MM.1S (cell line): ENCODE data around the gene CNN3.

Experiments used
- DNase-seq: peaks from one replicate; pipeline ENCODE4 v3.0.0-alpha.2; 2015
- H2AFZ ChIP-seq: fragments of 300-600 bp; sonication (generic); 2 replicates; pipeline ENCODE4 v1.6.0; 2016; ENCODE audit warnings: antibody characterized with exemption, low read length
- H3F3A ChIP-seq: fragments of 300-600 bp; sonication (generic); 2 replicates; pipeline ENCODE4 v1.6.1; 2016; ENCODE audit warnings: mild to moderate bottlenecking, antibody characterized with exemption, low read length, moderate library complexity, mixed read lengths; ENCODE audit not compliant: insufficient read depth
- H3K27ac ChIP-seq: fragments of 300-600 bp; sonication (generic); 2 replicates; pipeline ENCODE4 v1.5.1; 2016; ENCODE audit warnings: mild to moderate bottlenecking, low read length
- H3K27me3 ChIP-seq: fragments of 300-600 bp; sonication (generic); replicated peaks from 2 replicates; pipeline ENCODE4 v1.6.0; 2016; ENCODE audit warnings: low read length; ENCODE audit not compliant: insufficient read depth
- H3K36me3 ChIP-seq: fragments of 300-600 bp; sonication (generic); replicated peaks from 2 replicates; pipeline ENCODE4 v1.6.1; 2016; ENCODE audit warnings: mild to moderate bottlenecking, low read length, mixed read lengths; ENCODE audit not compliant: insufficient read depth
- H3K4me1 ChIP-seq: fragments of 300-600 bp; sonication (generic); 2 replicates; pipeline ENCODE4 v1.6.1; 2016; ENCODE audit warnings: low read length, mixed read lengths
- H3K4me2 ChIP-seq: fragments of 300-600 bp; sonication (generic); 2 replicates; pipeline ENCODE4 v1.6.0; 2016; ENCODE audit warnings: low read depth, low read length
- H3K4me3 ChIP-seq: fragments of 300-600 bp; sonication (generic); 2 replicates; pipeline ENCODE4 v1.5.1; 2016; ENCODE audit warnings: low read length, mixed read lengths
- H3K79me2 ChIP-seq: fragments of 300-600 bp; sonication (generic); 2 replicates; pipeline ENCODE4 v1.6.1; 2016; ENCODE audit warnings: mixed run types, low read length, mixed read lengths
- H3K9ac ChIP-seq: fragments of 300-600 bp; sonication (generic); 2 replicates; pipeline ENCODE4 v1.6.1; 2016; ENCODE audit warnings: low read length, mixed read lengths
- H3K9me2 ChIP-seq: fragments of 300-600 bp; sonication (generic); replicated peaks from 2 replicates; pipeline ENCODE4 v1.6.1; 2016; ENCODE audit warnings: mild to moderate bottlenecking, low read length, mixed read lengths; ENCODE audit not compliant: insufficient read depth
- H3K9me3 ChIP-seq: fragments of 300-600 bp; sonication (generic); replicated peaks from 2 replicates; pipeline ENCODE4 v1.6.1; 2016; ENCODE audit warnings: mild to moderate bottlenecking, low read length, mixed read lengths; ENCODE audit not compliant: insufficient read depth
- H4K20me1 ChIP-seq: fragments of 300-600 bp; sonication (generic); 2 replicates; pipeline ENCODE4 v1.6.1; 2016; ENCODE audit warnings: mild to moderate bottlenecking, low read length, moderate library complexity, mixed read lengths; ENCODE audit not compliant: insufficient read depth
- CTCF ChIP-seq: fragments of 300-600 bp; sonication (generic); IDR thresholded peaks from 2 replicates; pipeline ENCODE4 v1.5.1; 2016; ENCODE audit warnings: antibody characterized with exemption, low read length, mixed read lengths
- EZH2 ChIP-seq: fragments of 300-600 bp; sonication (generic); optimal IDR thresholded peaks from 2 replicates; pipeline ENCODE3; 2017; ENCODE audit warnings: low read depth, mild to moderate bottlenecking, antibody characterized with exemption, low read length, mixed read lengths
- EZH2phosphoT487 ChIP-seq: fragments of 300-600 bp; sonication (generic); IDR thresholded peaks from 2 replicates; pipeline ENCODE4 v1.6.1; 2018; ENCODE audit warnings: antibody characterized with exemption, low read length

CNN3 gene

DNA sequence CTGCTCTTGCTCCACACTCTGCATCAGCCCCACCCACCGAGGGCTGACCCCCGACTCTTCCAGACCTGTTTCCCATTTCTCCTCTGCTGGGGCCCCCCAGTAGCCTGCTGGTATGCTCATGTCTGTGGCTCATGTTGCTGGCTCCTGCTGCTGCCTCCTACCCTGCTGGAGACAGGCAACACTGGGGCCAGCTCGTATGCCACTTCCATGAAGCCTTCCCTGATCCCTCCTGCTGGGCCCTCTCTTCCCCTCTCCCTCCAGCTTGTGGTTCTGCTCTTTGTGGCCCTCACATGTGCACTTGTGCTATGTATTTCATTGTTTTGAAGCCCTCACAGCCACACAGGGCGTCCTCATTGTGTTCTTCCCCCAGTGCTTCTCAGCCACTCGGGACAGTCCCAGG, 40.5 kb downstream of the CNN3 start:
- Histone ChIP-seq H3K9me2 (no peaks in the 10 kb centered on the region), H3K4me3 (no peak overlapping the region), H3K9me3 (no peaks in the 10 kb centered on the region), H3K4me2 (no peak overlapping the region), H4K20me1 (no peaks in the 10 kb centered on the region), H3K9ac (no peak overlapping the region), H3K27me3 (no peaks in the 10 kb centered on the region), H3F3A (no peaks in the 10 kb centered on the region), H2AFZ (no peak overlapping the region), H3K36me3 (no peaks in the 10 kb centered on the region), H3K79me2 (no peaks in the 10 kb centered on the region), H3K4me1 (no peaks in the 10 kb centered on the region), H3K27ac (no peak overlapping the region)
- no peak for DNase-seq
- TF ChIP-seq EZH2 (no peak), CTCF (no peak), EZH2phosphoT487 (no peak)

DNA sequence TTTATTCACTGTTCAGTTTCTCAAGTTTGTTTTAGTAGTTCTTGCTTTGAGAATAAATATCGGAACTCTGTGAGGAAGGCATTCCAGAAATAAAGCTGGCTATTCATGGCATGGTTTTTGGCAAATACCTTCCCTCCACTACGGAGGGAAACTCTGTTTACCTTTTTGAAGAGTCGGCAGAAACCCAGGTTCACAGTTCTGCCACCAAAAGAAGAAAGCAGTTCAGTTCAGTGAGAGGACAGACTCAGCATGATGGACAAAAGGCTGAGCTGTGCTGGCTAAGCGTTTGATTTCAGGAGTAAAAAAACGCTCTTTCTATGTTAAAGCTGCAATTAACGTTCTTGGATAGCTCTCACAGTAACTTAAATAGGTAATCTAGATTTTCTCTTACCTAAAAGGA, 42.4 kb downstream of the CNN3 start:
- no peak overlapping the region for H3K4me2 ChIP-seq
- H3K4me1 ChIP-seq: no peaks in the 10 kb centered on the region
- no peaks in the 10 kb centered on the region for H3F3A ChIP-seq
- H4K20me1 ChIP-seq: no peaks in the 10 kb centered on the region
- H3K79me2 ChIP-seq: no peaks in the 10 kb centered on the region
- H3K9me2 ChIP-seq: no peaks in the 10 kb centered on the region
- no peaks in the 10 kb centered on the region for H3K27me3 ChIP-seq
- H3K27ac ChIP-seq: no peak overlapping the region
- no peak overlapping the region for H2AFZ ChIP-seq
- H3K36me3 ChIP-seq: no peaks in the 10 kb centered on the region
- no peaks in the 10 kb centered on the region for H3K9me3 ChIP-seq
- no peak for TF ChIP-seq EZH2
- TF ChIP-seq CTCF: no peak
- no peak for TF ChIP-seq EZH2phosphoT487
- H3K4me3 ChIP-seq: no peak overlapping the region
- no peak overlapping the region for H3K9ac ChIP-seq
- no peak for DNase-seq

DNA sequence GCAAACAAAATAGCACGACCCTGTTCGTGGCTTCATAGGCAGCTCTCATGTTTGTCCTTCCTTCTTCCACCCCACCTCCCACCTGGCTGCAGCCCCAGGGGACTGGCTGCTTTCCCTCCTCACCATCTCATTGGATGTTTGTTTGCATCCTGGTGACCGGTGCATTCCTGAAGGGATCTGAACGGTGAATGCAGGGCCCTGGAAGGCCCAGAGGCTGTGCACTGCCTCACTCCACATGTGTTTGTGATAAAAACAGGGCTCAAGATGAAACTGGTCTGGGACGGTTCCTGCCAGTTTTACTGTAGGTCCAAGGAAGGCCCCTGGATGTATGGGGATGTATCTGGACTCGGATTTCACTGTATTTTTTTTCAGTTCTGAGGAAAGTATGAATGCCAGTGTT, 42.8 kb downstream of the CNN3 start:
- 0 out of 2 replicates have a peak overlapping the region, but pooled peaks have one; percentile 52 for H2AFZ ChIP-seq
- H4K20me1 ChIP-seq: no peaks in the 10 kb centered on the region
- H3K27ac ChIP-seq: no peak overlapping the region
- 0 out of 2 replicates have a peak overlapping the region, but pooled peaks have one; percentile 28 for H3K4me2 ChIP-seq
- H3K4me3 ChIP-seq: no peak overlapping the region
- no peaks in the 10 kb centered on the region for H3K27me3 ChIP-seq
- H3F3A ChIP-seq: no peaks in the 10 kb centered on the region
- no peak for TF ChIP-seq EZH2
- TF ChIP-seq CTCF: no peak
- no peak for TF ChIP-seq EZH2phosphoT487
- H3K9ac ChIP-seq: no peak overlapping the region
- no peaks in the 10 kb centered on the region for H3K36me3 ChIP-seq
- H3K9me2 ChIP-seq: no peaks in the 10 kb centered on the region
- H3K4me1 ChIP-seq: no peaks in the 10 kb centered on the region
- no peak for DNase-seq
- no peaks in the 10 kb centered on the region for H3K9me3 ChIP-seq
- H3K79me2 ChIP-seq: no peaks in the 10 kb centered on the region
